GM12878 (cell line): ENCODE results near the gene KLHL30.

ENCODE experiments used
- CTCF ChIP-seq, 3 experiments: IDR thresholded peaks in 2 of 3; conservative IDR thresholded peaks in 1 of 3; 2 replicates each; pipeline ENCODE4 v1.5.1; 2011; ENCODE audit warnings: low read depth in 3 of 3, low read length in 3 of 3, mild to moderate bottlenecking in 3 of 3, control low read depth in 2 of 3, moderate library complexity in 2 of 3, inconsistent platforms in 1 of 3, mixed read lengths in 1 of 3; ENCODE audit not compliant: control insufficient read depth in 2 of 3, insufficient read depth in 1 of 3; ENCODE audit errors: extremely low read depth in 1 of 3
- ELK1 ChIP-seq: IDR thresholded peaks from 2 replicates; pipeline ENCODE4 v1.6.1; 2012; ENCODE audit warnings: low read depth, low read length, improper control_type of control experiment
- FOXM1 ChIP-seq: IDR thresholded peaks from 2 replicates; pipeline ENCODE4 v1.6.1; 2012; ENCODE audit warnings: low read depth, mild to moderate bottlenecking, inconsistent platforms, low read length, moderate library complexity
- POLR2AphosphoS5 ChIP-seq: IDR thresholded peaks from 2 replicates; pipeline ENCODE4 v1.6.1; 2011; ENCODE audit warnings: mild to moderate bottlenecking, low read length, inconsistent platforms

- TF ChIP-seq CTCF (IDR thresholded peaks at IDR 0.05 in 2 of 3, conservative IDR thresholded peaks at IDR 0.05 in 1 of 3; ENCODE audit: control insufficient read depth in 2 of 3, extremely low read depth in 1 of 3, insufficient read depth in 1 of 3, low read depth in 3 of 3, low read length in 3 of 3) (no peak), POLR2AphosphoS5 (no peak), ELK1 (no peak), FOXM1 (no peak)
These were observed 28.2 kb downstream of the KLHL30 start for GRCh38 chr2:238166391-238167343.
